DMS 273 treated with DMSO at 0.1 percent for 48 hours (cell line): Measurements from ENCODE around the gene MAST4.

Source experiments
- DNase-seq: peaks from one replicate; lab custom pipeline; 2025; lab: John Stamatoyannopoulos, UW

Gene MAST4

GRCh38 chr5:66603881-66604280 lies 7.7 kb downstream of the MAST4 start:
- DNase-seq, result no peak

- DNase-seq, result no peak
Observed at GRCh38 chr5:66606713-66607112, 10.5 kb downstream of the MAST4 start.

- DNase-seq, result no peak
Observed at GRCh38 chr5:66608501-66608900, 12.3 kb downstream of the MAST4 start.

- no peak for DNase-seq
Observed at GRCh38 chr5:66609615-66610014, 13.4 kb downstream of the MAST4 start.

GRCh38 chr5:66612226-66612625 lies 16.0 kb downstream of the MAST4 start:
- no peak for DNase-seq

- DNase-seq, result no peak
Observed at GRCh38 chr5:66615136-66615535, 18.9 kb downstream of the MAST4 start.

GRCh38 chr5:66615894-66616293 lies 19.7 kb downstream of the MAST4 start:
- DNase-seq, result no peak

- DNase-seq, result no peak
Observed at GRCh38 chr5:66616520-66617225, 20.5 kb downstream of the MAST4 start.

GRCh38 chr5:66617226-66617861 lies 21.2 kb downstream of the MAST4 start:
- no peak for DNase-seq

- DNase-seq, result no peak
Observed at GRCh38 chr5:66617991-66618768, 22.0 kb downstream of the MAST4 start.

GRCh38 chr5:66620711-66621110 lies 24.5 kb downstream of the MAST4 start:
- no peak for DNase-seq

GRCh38 chr5:66621146-66621545 lies 25.0 kb downstream of the MAST4 start:
- DNase-seq, result no peak

- no peak for DNase-seq
Observed at GRCh38 chr5:66621736-66622135, 25.5 kb downstream of the MAST4 start.

GRCh38 chr5:66628561-66628960 lies 32.4 kb downstream of the MAST4 start:
- DNase-seq, result no peak

- no peak for DNase-seq
Observed at GRCh38 chr5:66629446-66629845, 33.3 kb downstream of the MAST4 start.

- DNase-seq, result no peak
Observed at GRCh38 chr5:66633754-66634153, 37.6 kb downstream of the MAST4 start.

- DNase-seq, result no peak
Observed at GRCh38 chr5:66634601-66635000, 38.4 kb downstream of the MAST4 start.

- DNase-seq, result no peak
Observed at GRCh38 chr5:66637994-66638393, 41.8 kb downstream of the MAST4 start.

- no peak for DNase-seq
Observed at GRCh38 chr5:66639037-66639436, 42.8 kb downstream of the MAST4 start.

- DNase-seq, result no peak
Observed at GRCh38 chr5:66642538-66642937, 46.3 kb downstream of the MAST4 start.

GRCh38 chr5:66643387-66643786 lies 47.2 kb downstream of the MAST4 start:
- no peak for DNase-seq

GRCh38 chr5:66644111-66644510 lies 47.9 kb downstream of the MAST4 start:
- no peak for DNase-seq

GRCh38 chr5:66645039-66645438 lies 48.8 kb downstream of the MAST4 start:
- no peak for DNase-seq
